Measurements from ENCODE around the gene FMN2.

FMN2 gene

GRCh38 chr1:240522122-240522822 is 430.6 kb downstream of the FMN2 start:
- no peaks in the 10 kb centered on the region for H3K4me1 Mint-ChIP-seq (ENCODE audit: low read depth)
- H3K36me3 Mint-ChIP-seq (ENCODE audit: low read depth), result no peaks in the 10 kb centered on the region
- no peaks in the 10 kb centered on the region for H3K9me3 Mint-ChIP-seq
- H3K27me3 Mint-ChIP-seq, result no peaks in the 10 kb centered on the region
- no peak for DNase-seq
- H3K4me3 Mint-ChIP-seq, result no peak overlapping the region
- H3K27ac Mint-ChIP-seq, result no peak overlapping the region

- no peaks in the 10 kb centered on the region for H3K9me3 Mint-ChIP-seq
- H3K4me1 Mint-ChIP-seq (ENCODE audit: low read depth), result no peaks in the 10 kb centered on the region
- H3K36me3 Mint-ChIP-seq (ENCODE audit: low read depth), result no peaks in the 10 kb centered on the region
- no peaks in the 10 kb centered on the region for H3K27me3 Mint-ChIP-seq
- no peak overlapping the region for H3K27ac Mint-ChIP-seq
- H3K4me3 Mint-ChIP-seq, result no peak overlapping the region
- DNase-seq, result no peak
Measured at GRCh38 chr1:240524356-240525069, 432.8 kb downstream of the FMN2 start.
